ENCODE data around the gene GET4.

DNA sequence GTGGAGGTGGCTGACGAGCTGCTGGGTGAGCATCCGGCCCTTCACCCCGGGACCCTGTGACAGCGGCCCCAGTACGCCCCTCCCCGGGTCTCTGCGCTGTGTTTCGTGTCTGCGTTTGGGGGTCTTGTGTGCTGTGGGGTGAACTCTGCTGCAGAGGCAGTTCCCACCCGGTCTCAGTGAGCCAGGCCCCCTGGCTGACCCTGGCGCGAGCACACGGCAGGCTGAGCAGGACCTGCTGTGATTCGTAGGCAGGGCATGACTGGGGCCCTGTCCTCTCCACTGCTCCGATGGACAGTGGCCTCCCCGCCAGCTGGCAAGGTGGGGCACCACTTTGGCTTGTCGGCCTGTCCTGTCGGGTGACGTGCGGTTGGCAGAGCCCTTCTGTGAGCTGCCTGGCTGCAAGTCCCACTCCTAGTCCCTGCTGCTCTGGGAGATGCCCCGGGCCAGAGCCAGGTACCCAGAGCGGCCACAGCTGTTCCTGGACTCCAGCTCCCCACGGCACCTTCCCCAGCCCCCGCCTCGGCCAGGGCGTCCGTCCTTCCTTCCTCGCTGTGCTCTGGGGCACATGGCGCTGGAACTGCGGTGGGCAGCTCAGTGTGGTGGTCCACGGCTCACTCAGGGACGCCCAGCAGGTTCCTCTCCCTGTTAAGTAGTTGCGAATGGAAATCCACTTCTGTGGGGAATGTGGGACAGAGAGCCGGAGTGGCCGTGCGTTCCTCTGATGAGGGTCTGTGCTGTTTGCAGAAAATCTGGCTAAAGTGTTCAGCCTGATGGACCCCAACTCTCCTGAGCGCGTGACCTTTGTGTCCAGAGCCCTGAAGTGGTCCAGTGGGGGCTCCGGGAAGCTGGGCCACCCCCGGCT, 10.5 kb downstream of the GET4 start:
- TF ChIP-seq, protein P1, sequence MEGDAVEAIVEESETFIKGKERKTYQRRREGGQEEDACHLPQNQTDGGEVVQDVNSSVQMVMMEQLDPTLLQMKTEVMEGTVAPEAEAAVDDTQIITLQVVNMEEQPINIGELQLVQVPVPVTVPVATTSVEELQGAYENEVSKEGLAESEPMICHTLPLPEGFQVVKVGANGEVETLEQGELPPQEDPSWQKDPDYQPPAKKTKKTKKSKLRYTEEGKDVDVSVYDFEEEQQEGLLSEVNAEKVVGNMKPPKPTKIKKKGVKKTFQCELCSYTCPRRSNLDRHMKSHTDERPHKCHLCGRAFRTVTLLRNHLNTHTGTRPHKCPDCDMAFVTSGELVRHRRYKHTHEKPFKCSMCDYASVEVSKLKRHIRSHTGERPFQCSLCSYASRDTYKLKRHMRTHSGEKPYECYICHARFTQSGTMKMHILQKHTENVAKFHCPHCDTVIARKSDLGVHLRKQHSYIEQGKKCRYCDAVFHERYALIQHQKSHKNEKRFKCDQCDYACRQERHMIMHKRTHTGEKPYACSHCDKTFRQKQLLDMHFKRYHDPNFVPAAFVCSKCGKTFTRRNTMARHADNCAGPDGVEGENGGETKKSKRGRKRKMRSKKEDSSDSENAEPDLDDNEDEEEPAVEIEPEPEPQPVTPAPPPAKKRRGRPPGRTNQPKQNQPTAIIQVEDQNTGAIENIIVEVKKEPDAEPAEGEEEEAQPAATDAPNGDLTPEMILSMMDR (IDR thresholded peaks at IDR 0.05; ENCODE audit: low read depth, low read length): no peak
- TF ChIP-seq POLR2A (IDR thresholded peaks at IDR 0.05; ENCODE audit: extremely low read depth, insufficient read length) (no peak), MYC (IDR thresholded peaks at IDR 0.05; ENCODE audit: low read depth, low read length) (no peak)
- TF ChIP-seq, protein P2, sequence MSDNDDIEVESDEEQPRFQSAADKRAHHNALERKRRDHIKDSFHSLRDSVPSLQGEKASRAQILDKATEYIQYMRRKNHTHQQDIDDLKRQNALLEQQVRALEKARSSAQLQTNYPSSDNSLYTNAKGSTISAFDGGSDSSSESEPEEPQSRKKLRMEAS (IDR thresholded peaks at IDR 0.05; ENCODE audit: low read depth, low read length): no peak
